SU-DHL-6 (cell line): ENCODE results near the gene SMARCAD1.

Experiments
- EZH2phosphoT487 ChIP-seq: fragments of 200-600 bp; sonication (generic), shearing (Covaris generic); conservative IDR thresholded peaks from 2 replicates; pipeline ENCODE4 v1.6.1; 2018; ENCODE audit warnings: mild to moderate bottlenecking, antibody characterized with exemption, low read length, moderate library complexity, mixed read lengths
- TF ChIP-seq, protein P1 (sequence below): fragments of 200-600 bp; sonication (generic); IDR thresholded peaks from one replicate; pipeline ENCODE4 v1.5.1; 2017; ENCODE audit warnings: antibody characterized with exemption, mild to moderate bottlenecking, low read length, moderate library complexity; ENCODE audit not compliant: insufficient read depth, poor library complexity, severe bottlenecking

DNA sequence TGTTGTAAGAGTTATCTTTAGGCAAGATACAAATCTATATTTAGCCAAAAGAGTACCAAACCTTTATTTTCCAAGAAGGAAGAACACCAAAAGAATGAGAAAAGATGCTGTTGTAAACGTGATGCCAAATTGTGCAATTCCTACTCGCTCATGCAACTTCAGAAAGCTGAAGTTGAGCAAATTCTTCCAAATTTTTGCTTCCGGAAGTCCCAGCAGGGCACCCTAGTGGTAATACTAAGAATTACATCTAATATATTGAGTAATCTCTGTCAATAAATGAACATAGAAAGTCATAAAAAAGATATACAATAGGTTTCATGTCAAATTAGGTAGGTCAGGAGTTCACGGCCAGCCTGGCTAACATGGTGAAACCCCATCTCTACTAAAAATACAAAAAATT lies 36.0 kb upstream of the SMARCAD1 start:
- TF ChIP-seq, protein P1, sequence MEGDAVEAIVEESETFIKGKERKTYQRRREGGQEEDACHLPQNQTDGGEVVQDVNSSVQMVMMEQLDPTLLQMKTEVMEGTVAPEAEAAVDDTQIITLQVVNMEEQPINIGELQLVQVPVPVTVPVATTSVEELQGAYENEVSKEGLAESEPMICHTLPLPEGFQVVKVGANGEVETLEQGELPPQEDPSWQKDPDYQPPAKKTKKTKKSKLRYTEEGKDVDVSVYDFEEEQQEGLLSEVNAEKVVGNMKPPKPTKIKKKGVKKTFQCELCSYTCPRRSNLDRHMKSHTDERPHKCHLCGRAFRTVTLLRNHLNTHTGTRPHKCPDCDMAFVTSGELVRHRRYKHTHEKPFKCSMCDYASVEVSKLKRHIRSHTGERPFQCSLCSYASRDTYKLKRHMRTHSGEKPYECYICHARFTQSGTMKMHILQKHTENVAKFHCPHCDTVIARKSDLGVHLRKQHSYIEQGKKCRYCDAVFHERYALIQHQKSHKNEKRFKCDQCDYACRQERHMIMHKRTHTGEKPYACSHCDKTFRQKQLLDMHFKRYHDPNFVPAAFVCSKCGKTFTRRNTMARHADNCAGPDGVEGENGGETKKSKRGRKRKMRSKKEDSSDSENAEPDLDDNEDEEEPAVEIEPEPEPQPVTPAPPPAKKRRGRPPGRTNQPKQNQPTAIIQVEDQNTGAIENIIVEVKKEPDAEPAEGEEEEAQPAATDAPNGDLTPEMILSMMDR, result no peak
- TF ChIP-seq EZH2phosphoT487, result no peak
